Activated T-cell treated with anti-CD3 and anti-CD28 coated beads for 4 hours (primary cell): ENCODE results near the gene PNMT.

ENCODE experiments used
- DNase-seq: peaks from one replicate; pipeline ENCODE4 v3.0.0-alpha.2; 2020

Gene PNMT

DNA sequence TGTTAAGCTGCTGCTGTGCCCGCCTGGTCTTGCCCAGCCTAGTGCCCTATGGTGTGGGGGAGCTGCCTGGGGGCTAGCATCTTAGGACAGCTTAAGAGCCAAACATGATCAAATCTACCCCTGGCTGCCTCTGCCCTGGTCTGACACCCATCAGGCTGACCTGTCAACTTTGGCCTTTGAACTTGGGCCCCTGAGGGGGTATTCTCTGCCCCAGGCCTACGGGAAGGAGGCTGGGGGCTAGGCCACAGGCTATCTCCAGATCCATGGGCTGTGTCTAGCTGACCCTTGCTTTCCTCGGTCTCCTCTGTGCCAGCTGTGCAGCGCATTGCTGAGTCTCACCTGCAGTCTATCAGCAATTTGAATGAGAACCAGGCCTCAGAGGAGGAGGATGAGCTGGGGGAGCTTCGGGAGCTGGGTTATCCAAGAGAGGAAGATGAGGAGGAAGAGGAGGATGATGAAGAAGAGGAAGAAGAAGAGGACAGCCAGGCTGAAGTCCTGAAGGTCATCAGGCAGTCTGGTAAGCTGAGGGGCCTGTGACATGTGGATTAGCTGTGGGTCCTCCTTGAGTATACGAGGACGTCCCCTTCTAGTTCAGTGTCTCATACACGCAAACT, 34.6 kb upstream of the PNMT start:
- no peak for DNase-seq

DNA sequence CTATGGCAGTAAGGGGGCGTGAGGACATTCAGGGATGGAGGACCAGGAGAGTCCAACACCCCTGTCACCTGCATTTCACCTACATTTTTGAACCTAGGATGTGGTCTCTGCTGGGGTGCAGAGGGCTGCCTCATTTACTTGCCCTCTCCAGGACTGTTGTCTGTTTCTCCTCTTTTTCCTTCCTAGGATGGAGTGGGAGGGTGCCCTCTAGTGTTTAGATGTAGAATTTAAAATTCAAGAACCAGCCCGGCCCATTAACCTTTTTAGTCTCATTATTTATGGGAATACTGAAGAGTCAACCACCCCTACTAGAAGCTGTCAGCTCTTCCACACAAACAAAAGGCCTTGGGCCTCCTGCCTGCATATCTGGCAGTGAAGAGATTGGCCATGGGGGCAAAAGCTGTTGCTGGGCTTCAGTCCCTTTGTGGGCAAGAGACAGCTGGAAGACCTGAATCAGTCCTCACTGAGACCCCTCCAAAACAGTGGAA, 33.8 kb upstream of the PNMT start:
- no peak for DNase-seq

DNA sequence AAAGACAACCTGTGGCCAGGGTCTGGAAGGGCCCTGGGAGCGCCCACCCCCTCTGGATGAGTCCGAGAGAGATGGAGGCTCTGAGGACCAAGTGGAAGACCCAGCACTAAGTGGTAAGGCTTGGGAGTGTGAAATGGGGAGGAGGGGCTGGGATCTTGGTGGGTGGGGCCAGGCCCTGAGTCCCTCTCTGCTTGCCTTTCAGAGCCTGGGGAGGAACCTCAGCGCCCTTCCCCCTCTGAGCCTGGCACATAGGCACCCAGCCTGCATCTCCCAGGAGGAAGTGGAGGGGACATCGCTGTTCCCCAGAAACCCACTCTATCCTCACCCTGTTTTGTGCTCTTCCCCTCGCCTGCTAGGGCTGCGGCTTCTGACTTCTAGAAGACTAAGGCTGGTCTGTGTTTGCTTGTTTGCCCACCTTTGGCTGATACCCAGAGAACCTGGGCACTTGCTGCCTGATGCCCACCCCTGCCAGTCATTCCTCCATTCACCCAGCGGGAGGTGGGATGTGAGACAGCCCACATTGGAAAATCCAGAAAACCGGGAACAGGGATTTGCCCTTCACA, 32.6 kb upstream of the PNMT start:
- DNase-seq: no peak

DNA sequence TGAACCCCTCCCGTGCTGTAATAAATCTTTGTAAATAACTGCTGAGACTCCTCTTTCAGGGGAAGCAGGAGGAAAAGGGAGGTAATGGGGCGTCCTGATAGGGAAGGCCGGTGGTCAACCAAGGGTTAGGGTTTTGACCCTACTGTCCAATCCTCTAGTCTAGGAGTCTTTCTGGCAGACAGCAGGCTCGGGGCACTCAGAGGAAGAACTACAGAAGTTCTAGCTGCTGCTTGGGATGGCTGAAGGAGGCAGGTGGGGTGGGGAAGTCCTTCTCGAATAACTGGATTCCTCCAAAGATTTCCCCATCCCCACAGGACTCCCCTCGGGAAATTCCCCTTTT, 31.7 kb upstream of the PNMT start:
- DNase-seq: no peak

DNA sequence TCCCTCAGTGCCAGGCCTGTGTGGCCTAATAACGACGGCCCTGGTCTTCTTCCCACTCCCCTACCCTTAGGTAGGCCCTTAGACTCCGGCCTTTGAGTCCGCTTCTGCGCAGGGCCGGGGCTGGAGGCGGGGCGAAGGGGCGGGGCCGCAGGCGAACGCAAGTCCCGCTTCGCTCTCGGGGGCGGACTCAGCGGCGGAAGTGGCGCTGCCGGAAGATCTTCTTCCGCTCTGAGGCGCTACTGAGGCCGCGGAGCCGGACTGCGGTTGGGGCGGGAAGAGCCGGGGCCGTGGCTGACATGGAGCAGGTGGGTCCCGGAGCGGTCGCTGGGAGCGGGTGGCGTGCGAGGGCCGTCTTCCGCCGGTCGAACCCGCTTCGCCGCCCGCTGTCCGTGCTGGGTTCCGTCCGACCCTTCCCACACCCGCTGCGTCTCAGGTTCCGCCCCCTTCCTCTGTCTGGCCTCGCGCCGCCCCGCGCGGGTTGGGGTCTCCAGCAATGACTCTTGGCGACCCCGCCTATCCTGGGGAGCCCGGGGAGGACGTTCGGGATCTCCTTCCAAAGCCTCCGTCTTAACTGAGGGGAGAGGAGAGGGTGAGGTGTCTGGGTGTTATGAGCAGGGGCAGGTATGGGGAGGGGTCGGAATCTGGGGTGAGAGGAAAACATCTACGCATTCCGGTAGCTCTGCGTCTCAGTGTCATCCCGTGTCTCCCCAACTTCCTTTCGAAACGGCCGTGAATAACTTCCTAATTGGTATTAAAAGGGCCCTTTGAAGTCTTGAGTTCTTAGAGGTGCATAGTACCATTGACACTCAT, 31.1 kb upstream of the PNMT start, which contains the start of gene STARD3:
Gene STARD3, plus strand, starts transcription at position 218 of the 810 bp plus-strand sequence. CDS start 16,388 bp downstream, outside the sequence.
- DNase-seq: peak; percentile 85

DNA sequence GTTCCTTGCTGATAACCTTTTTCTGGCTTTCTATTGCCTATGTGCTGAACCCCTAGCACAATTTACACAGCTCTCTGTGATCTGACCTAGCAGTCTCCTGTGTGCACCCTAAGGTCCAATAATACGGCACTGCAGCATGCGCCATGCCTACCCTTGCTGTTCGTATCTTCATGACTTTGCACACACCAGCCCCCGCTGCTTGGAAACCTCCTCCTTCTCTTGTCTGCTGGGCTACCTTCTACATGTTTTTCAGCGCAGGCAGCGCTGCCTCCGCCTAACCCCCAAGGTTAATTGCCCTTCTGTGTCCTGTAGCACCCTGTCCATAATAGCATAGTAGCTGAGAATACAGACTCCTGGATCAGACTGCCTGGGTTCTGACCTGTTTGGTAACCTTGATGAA, 29.9 kb upstream of the PNMT start:
- DNase-seq: no peak

DNA sequence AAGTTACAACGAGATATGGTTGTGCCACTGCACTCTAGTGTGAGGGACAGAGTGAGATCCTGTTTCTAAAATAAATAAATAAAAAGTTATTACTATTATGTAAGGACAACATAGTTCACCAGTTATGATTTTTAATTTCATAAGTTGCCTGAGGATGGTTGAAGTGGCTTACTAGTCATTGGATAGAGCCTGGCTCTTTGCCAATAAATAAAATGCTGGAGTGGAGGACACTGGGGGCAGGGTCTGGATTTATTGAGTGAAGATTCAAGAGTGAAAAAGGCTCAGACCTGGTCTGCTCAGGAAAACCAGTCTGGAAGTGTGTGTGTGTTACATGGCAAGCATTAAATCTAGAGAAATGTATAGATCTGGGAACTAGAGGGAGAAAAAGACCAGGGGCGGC, 29.2 kb upstream of the PNMT start:
- DNase-seq: no peak

DNA sequence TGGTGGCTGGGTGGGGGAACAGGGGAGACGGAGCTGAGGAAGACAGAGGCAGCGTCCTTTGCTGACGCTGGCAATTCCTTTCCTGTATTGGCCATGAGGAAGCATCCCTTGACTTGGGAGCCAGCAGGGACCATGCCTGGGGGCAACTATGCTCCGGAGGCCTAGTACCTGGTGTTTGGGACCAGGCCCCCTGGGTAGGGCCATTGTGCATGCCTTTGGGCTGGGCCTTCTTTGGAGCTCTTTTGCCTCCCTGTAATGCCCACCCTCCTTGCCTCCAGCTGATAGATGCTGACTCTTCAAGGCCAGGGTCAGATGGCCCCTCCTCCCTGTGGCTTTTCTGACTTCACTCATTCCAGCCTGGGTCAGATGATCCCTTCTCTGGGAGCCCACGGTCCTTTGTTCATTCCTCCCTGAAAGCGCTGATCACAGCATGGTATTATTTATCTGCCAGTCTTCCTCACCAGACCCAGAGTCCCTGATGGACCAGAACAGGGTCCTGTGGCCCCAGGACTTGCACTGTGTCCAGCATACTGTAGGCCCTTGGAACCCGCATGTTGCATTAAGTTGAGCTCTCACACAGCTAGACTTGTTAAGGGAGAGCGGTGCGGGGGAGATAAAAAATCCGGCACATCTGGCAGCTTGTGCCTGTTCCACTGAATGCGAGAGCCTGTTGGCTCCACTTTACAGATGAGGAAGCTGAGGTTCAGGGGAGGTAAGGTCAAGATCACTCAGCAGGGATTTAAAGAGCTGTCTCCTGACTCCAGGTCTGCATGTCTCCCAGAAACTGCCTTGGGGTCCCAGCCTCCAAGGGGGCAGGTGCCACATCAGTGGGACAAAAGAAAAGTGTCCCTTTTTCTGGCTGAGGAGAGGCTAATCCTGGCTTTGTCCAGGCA, 28.4 kb upstream of the PNMT start:
- DNase-seq: no peak

DNA sequence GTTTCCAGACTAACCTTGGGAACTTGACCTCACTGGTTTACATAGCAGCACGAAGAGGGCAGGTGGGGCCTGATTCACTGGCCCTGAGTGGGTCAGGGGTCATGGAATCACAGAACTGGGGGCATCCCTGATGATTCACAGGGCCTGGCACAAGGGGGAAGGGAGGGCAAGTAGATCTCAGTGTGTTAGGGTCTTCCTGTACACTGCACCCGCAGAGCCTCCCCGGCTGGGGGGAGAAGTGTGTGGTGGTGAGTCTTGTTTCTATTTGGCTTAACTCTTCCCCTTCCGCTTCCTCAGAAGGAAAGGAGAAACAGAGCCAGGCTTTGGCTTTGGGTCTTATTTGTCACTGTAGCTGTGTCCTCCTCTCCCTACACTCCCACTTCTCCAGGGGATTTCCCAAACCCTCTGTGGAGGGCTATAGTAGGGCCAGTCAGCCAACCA, 27.6 kb upstream of the PNMT start:
- no peak for DNase-seq

DNA sequence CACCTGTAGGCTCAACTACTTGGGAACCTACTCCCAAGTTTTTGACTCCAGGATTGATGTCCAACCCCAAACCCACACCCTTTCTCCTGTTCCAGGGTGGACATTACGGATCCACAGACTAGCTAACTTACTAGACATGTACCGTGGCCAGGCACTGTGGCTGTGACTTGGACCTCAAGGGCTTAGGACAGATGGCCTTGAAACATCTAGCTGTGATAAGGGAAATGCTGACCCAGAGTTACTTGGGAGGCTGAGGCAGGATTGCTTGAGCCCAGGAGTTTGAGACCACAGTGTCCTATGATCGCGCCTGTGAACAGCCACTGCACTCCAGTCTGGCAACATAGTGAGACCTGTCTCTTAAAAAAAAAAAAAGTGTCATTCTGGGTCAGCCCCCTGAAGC, 27.2 kb upstream of the PNMT start:
- DNase-seq: no peak

DNA sequence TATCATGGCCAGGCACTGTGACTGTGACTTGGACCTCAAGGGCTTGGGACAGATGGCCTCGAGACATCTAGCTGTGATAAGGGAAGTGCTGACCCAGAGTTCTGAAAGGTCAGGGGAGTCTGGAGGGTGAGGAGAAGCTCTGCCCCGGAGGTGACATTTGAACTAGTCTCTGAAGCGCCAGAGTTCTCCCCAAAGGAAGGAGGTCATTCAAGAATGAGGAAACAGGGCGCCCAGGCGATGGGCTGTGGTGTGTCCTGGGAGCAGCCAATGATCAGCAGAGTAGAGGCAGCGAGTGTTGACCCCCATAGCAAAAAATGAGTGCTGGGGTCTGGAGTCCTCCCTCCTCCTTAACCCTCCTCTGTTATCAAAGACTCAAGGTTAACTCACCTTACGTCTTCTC, 26.4 kb upstream of the PNMT start:
- DNase-seq: no peak

DNA sequence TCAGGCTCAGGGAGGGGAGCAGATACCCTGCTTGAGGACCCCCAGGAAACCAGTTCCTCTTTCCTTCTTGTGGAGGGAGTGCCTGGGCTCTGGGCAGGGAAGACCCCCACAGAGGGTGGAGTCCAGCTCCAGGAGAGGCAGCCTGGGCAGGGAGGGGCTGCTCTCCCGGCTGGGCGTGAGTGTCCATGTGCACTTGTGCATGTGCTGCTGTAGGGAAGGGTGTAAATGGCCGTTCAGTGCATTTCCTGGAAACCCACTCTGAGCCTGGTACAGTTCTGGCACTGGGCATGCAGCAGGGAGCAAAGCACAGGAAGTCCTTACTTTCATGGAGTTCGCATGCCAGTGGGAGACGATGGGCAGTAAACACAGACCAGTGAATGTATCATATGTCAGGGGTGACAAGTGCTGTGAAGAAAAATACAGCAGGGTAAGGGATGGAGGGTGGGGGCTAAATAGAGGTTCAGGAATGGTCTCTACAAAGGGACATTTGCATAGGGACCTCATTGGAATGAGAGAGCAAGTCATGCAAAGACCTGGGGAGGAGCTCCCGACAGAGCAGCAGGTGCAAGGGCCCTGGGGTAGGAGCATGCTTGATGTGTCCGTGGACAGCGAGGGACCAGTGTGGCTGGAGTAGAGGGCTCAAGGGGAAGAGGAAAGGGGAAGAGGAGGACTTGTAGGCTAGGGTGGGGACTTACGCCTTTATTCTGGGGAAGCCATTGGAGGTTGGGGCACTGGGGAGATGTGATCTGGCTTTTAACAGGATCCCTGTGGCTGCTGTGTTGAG, 25.8 kb upstream of the PNMT start:
- DNase-seq: no peak

DNA sequence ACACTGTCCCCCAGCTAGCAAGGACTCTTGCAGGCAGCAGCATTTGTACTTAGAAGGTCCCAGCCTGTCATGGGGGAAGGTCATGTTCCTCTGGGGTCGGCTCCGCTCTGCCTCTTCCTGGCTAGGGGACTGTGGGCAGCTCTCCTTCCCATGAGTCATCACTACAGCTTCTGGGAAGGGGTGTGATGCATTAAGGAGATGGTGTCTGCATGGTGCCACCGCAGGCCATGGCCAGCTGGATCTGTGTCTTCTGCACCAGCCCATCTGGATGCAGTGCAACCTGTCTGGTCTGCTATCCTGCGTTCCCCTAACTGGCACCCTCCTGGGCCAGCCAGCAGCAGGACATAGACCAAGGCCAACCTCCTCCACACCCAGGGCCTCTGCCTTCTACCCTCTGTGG, 25.0 kb upstream of the PNMT start:
- DNase-seq: no peak

DNA sequence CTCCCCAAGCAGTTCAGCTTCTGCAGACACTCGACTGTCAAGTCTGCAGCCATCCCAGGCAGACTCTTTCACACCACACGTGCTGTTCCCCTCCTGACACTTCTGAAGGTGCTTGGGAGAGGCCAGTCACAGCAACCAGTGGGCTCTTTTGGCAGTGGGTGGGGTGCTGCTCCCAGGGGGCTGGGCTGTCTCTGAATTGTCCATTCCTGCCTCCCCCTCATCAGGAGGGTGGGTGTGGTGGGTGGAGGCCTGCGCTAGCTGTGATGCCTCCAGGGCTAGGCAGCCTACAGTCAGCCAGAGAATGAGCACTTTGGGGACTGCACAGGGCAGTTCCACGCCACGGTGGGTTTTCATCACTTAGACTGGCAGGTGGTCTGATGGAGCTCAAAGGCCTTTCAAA, 21.0 kb upstream of the PNMT start:
- no peak for DNase-seq

DNA sequence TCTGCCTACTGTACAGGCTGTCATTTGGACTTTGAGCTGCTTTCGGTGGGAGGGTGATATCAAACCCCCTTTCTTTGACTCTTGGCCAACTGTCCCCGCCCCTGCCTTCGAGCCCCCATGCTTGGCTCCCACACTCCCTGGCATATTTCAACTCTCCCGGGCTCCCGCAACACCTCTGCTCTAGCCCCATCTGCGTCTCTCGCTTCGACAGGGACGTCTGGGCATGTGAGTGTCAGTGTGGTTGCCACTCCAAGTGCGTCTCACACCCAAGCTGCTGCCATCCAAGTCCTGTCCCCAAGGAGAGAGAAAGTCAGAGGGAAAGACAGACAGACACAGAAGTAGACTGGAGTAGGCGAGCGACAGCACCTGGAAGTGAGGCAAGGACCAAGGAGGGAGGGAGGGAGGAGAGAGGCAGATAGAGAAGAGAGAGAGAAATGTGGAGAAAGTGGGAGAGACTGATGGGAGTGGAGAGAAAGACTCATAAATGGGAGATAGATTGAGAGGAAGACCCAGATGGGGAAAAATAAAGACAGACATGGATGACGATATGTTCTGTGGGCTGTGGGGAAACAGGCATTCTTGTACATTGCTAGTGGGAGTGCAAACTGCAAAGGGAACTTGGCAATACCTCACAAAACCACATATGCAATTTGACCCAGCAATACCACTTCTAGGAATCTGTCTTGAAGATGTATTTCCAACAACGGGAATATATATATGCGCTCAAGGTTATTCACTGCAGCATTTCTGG, 19.5 kb upstream of the PNMT start:
- no peak for DNase-seq

DNA sequence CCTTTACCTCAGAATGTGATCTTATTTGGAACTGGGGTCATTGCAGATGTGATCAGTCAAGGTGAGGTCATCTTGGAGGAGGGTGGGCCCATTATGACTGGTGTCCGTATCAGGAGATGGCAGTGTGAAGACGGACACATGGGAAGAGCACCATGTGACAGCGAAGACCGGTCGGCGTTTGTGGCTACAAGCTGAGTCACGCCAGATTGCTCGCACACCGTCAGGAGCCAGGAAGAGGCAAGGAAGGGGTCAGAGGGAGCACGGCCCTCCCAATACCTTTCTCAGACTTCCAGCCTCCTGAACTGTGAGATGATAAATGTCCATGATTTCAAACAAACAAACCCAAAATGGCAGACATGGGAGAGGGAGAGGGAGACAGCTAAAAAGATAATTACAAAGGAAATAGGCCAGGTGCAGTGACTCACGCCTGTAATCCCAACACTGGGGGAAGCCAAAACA, 18.1 kb upstream of the PNMT start:
- no peak for DNase-seq

DNA sequence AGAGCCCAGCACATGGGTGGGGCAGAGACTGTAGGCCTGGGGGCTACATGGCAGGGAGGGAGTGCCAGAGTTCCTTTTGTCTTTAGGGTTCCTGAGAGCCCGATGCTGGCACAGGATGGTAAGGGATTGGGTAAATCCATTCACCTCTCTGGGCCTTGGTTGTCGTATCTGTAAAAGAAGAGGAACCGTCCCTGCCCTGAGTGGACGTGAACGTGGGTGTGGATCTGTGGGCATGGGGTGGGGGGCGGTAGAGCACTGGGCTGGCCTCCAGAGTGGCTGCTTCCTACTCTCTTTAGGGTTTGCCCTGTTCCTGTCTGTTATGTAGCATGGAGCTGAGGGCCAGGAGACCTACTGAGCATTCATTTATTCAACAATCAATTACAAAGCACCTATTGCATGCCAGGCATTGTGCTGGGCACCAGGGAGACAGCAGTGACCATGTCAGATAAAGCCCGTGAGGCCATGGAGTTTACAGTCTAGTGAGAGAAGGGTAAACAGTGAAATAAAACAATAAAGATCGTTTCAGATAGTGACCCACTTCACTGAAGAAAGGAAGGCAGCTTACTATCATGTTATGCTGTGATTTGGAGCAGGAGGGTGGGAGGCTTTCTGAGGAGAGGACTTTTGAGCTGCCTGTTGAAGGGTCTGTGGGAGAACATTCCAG, 16.2 kb upstream of the PNMT start:
- DNase-seq: no peak

DNA sequence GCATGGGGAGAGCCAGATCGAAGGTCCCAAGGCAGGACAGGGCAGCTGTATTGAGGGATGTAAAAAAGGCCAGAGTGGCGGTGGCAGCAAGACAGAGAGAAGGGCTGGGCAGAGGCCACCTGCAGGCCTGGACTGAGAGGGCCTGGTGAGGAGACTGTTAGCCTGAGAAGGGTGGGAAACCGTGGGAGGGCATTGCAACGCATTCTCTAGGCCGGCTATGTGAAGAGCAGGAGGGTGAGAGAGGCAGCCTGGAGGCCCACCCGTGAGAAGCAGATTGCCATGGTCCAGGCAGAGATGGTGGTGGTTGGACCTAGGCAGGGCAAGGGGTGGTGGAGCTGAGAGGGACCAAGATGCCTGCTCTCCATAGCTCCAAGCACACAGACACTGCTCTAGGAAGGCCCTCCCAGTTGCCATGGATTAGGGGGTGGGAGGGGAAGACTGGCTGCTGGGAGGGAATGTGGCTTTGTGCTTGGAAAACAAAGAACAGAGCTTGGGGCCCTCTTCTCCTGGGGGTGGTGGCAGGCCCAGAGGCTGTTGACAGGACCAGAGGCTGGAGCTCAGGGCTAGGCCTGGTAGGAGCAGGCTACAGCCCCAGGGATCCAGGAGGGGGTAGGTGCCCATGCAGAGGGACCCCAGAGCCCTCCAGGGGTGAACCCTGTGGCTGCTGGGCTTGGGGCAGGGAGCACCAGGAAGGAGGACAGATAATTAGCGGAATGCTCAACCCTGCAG, 15.5 kb upstream of the PNMT start:
- no peak for DNase-seq

DNA sequence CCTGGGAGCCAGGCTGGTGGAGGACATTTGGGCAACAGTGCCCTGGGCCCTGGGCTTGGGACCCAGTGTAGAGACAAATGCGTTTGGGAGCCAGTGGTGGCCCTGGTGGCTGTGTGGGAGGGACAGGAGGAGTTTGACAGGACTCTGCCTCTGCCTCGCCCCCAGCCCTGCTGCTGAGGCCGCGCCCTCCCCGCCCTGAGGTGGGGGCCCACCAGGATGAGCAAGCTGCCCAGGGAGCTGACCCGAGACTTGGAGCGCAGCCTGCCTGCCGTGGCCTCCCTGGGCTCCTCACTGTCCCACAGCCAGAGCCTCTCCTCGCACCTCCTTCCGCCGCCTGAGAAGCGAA, 15.0 kb upstream of the PNMT start:
- DNase-seq: no peak

DNA sequence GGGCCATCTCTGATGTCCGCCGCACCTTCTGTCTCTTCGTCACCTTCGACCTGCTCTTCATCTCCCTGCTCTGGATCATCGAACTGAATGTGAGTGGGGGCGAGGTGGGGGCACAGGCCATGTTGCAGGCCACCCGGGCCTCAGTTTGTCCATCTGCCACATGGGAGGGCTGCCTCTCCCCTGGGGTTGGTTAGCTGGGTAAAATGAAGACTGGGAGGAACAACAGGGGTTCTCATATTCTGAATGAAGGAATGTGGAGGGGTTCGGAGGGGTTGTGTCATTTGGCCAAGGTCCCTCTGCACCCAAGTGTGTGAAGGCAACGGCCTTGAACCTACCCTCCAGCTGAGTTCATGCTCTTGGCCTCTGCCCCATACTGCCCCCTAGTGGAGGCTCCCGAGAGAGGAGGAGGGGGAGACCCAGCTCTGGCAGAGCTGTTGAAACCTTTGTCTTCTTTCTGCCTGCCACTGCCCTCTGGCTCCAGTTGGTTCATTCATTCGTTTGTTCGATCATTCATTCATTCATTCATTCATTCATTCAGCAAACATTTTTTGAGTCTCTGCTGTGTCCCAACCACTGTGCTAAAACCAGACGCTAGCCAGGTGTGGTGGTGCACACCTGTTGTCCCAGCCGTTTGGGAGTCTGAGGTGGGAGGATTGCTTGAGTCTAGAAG, 14.5 kb upstream of the PNMT start:
- peak; percentile 72 for DNase-seq
